GM13977 (cell line): ENCODE measurements around the gene CEP95.

Experiments used
- DNase-seq: peaks from one replicate; pipeline ENCODE4 v3.0.0; 2012; ENCODE audit warnings: low spot score
- CTCF ChIP-seq: IDR thresholded peaks from 2 replicates; pipeline ENCODE4 v1.5.1; 2012; ENCODE audit warnings: mild to moderate bottlenecking, control low read depth; ENCODE audit not compliant: insufficient read depth; ENCODE audit errors: extremely low read depth, missing control alignments
- in situ Hi-C: fragments of 300-500 bp; cut with MboI; formaldehyde crosslinking; loops from one replicate; pipeline ENCODE4 v1.12.0; 2022; ENCODE audit warnings: low sequenced_read_pairs, low pct_unique_long_range_greater_than_20kb, mixed read lengths, inconsistent platforms; ENCODE audit not compliant: unreplicated experiment

Gene CEP95

GRCh38 chr17:64585146-64585545, 78.4 kb downstream of the CEP95 start:
- DNase-seq, result no peak
- TF ChIP-seq CTCF, result no peak
- in situ Hi-C loops, result no loop called here
